ENCODE measurements around the gene MIS12. TPM values are rescaled to one million over a fixed set of nuclear protein-coding genes. Genes with fewer than 3 reads are reported as not detected.

The MIS12 gene
- total and polyA plus RNA-seq, 4 experiments from 2014 or later: 19.6 to 45.0 (median 32.0) TPM

DNA sequence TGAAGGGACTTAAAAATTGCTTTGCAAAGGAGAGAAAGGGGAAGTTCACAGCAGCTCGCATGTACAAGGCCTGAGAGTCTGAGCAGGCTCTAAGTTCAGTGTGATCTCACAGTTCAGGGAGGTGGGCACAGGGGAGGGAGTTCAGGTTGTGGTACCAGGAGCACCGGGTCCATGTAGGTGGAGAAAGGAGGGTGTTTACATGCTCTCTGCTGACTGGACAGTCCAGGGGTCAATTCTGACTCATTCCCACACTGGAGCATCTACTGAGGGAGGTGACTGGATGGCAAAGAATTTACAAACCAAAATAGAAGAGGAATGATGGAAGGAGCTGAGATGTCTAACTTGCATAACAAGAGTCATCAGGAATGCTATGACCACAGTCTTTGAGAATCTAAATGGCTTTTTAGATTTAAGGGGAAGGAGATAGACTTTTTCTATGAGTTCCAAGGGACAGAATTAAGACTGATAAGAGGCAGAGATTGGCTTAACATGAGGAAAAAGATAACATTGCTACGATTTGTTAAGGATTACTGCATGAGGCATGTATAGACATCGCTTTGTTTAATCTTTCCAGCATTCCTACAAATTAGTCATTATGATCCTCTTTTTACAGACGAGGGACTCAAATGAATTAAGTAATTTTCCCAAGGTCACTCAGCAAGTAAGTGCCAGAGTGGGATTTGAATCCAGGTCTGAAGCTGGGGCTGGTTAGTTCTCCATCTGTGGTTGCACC is 29.9 kb downstream of the MIS12 start:
- Mint-ChIP-seq H3K27me3 (no peaks in the 10 kb centered on the region), H3K36me3 (peaks cover 68% of the 10 kb centered on the region in 2 donors), H3K4me3 (no peak overlapping the region), H3K27ac (peak overlapping the region in 4 of 7 donors; percentile 23 to 89 (median 67)), H3K9me3 (no peaks in the 10 kb centered on the region), H3K4me1 (peaks cover 25 to 47% (median 36%) of the 10 kb centered on the region in 4 donors)
- no peak for DNase-seq
- intact Hi-C loops (cut with micrococcal nuclease): no loop called here
- Histone ChIP-seq H3K4me3 (ENCODE audit: low read length in 2 of 2) (no peak overlapping the region), H3K27me3 (ENCODE audit: insufficient read depth, low read length) (no peaks in the 10 kb centered on the region), H3K36me3 (ENCODE audit: insufficient read depth, low read length) (peaks cover 40% of the 10 kb centered on the region), H3K4me1 (ENCODE audit: insufficient read depth, low read length) (peaks cover 19% of the 10 kb centered on the region), H3K9me3 (ENCODE audit: control insufficient read depth in 1 of 2, low read length in 2 of 2) (no peaks in the 10 kb centered on the region), H3K27ac (ENCODE audit: low read depth, low read length) (no peak overlapping the region)
- ChIA-PET CTCF (ENCODE audit: partially characterized antibody) (no interaction called here), POLR2A (ENCODE audit: partially characterized antibody) (interaction anchor here (1.1 kb wide), 2 partner anchors 30 to 68 kb away, joined by 3 to 4 read pairs; partner anchors contain the start of genes DERL2, MIS12 and NLRP1)

DNA sequence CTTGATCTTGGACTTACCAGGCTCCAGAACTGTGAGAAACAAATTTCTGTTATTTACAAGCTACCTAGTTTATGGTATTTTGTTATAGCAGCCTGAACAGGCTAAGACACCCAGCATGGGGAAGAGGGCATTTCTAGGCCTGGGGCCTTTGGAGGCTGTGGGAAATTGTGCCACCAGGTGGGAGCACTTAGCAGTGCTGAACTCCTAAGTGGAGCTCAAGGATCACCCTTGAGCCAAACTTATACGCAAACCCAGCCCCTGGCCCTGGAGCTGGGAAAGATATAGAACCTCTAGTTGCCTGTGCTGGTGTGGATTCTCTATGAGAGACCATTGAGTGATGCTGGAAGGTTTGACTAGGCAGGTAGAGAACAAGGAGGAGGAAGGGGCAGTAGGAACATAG is 36.1 kb downstream of the MIS12 start:
- Mint-ChIP-seq H3K4me1 (peaks cover 0 to 4% (median under 1%) of the 10 kb centered on the region in 4 donors), H3K27ac (peak overlapping the region in 2 of 7 donors; percentile 38 to 64), H3K27me3 (no peaks in the 10 kb centered on the region), H3K9me3 (no peaks in the 10 kb centered on the region), H3K4me3 (no peak overlapping the region), H3K36me3 (peaks cover 54 to 82% of the 10 kb centered on the region in 2 donors)
- no peaks in the 10 kb centered on the region for H3K4me1 ChIP-seq (ENCODE audit: insufficient read depth, low read length)
- H3K27me3 ChIP-seq (ENCODE audit: insufficient read depth, low read length): no peaks in the 10 kb centered on the region
- intact Hi-C loops (cut with micrococcal nuclease): no loop called here
- ChIA-PET CTCF (ENCODE audit: partially characterized antibody) (no interaction called here), POLR2A (ENCODE audit: partially characterized antibody) (interaction anchor here (1.2 kb wide), 1 partner anchor 11 kb away, joined by 3 read pairs; no protein-coding TSS in a partner anchor)
- DNase-seq: no peak
- no peak overlapping the region for H3K27ac ChIP-seq (ENCODE audit: low read depth, low read length)
- no peak overlapping the region for H3K4me3 ChIP-seq (ENCODE audit: low read length in 2 of 2)
- H3K36me3 ChIP-seq (ENCODE audit: insufficient read depth, low read length): peaks cover 53% of the 10 kb centered on the region
- H3K9me3 ChIP-seq (ENCODE audit: control insufficient read depth in 1 of 2, low read length in 2 of 2): no peaks in the 10 kb centered on the region

DNA sequence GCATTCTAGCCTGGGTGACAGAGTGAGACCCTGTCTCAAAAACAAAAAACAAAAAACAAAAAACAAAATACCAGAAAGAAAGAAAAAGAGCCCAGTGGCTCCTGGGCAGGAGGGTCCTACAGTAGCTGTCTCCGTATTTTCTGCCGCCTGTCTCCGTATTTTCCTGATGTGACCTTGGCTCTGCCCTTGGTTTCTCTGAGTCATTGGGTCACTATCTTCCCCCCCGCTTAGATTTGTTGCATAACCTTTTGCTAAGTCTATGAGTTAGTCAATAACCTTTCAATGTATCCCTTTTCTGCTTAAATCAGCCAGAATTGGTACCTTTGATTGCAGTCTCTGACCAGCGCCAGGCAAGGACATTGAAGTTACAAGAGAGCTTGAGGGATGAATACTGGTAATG is 36.9 kb downstream of the MIS12 start:
- Histone ChIP-seq H3K27me3 (ENCODE audit: insufficient read depth, low read length) (no peaks in the 10 kb centered on the region), H3K27ac (ENCODE audit: low read depth, low read length) (no peak overlapping the region), H3K4me3 (ENCODE audit: low read length in 2 of 2) (no peak overlapping the region), H3K9me3 (ENCODE audit: control insufficient read depth in 1 of 2, low read length in 2 of 2) (no peaks in the 10 kb centered on the region), H3K4me1 (ENCODE audit: insufficient read depth, low read length) (no peaks in the 10 kb centered on the region), H3K36me3 (ENCODE audit: insufficient read depth, low read length) (peaks cover 61% of the 10 kb centered on the region)
- Mint-ChIP-seq H3K27ac (peak overlapping the region in 4 of 7 donors; percentile 15 to 40 (median 30)), H3K9me3 (no peaks in the 10 kb centered on the region), H3K27me3 (no peaks in the 10 kb centered on the region), H3K4me1 (peaks cover 0 to 4% (median under 1%) of the 10 kb centered on the region in 4 donors), H3K36me3 (peaks cover 48 to 80% of the 10 kb centered on the region in 2 donors), H3K4me3 (no peak overlapping the region)
- DNase-seq: no peak
- intact Hi-C loops (cut with micrococcal nuclease): no loop called here
- ChIA-PET CTCF (ENCODE audit: partially characterized antibody) (no interaction called here), POLR2A (ENCODE audit: partially characterized antibody) (interaction anchor here (1.2 kb wide), 1 partner anchor 10 kb away, joined by 3 read pairs; no protein-coding TSS in a partner anchor)

DNA sequence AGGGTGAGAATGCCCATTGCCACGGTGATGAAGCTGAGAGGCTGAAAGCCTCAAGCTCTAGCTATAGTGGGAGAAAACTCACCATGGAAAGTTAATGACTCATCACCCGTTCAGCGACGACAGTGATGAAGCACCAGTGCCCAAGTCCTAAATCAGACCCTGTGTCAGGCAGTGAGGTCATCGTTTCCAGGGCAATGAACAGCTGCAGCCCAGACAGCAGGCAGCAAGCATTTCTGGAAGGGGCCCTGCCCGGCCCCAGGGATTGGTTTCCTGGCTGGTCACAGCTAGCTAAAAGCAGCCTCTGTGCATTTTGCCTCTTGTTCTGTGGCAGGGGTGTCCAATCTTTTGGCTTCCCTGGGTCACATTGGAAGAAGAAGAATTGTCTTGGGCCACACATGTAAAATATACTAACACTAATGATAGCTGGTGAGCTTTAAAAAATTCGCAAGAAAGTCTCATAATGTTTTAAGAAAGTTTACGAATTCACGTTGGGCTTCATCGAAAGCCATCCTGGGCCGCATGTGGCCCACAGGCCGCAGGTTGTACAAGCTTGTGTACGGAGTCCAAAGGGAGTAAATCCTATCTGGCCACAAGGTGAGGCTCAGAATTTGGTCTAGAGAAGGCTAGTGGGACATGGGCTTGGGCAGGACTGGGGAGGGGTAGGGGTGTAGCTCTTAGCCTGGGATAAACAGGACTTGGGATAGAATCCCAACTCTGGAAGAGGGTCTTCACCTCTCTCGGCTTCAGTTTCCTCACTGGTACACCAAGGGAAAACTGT is 40.6 kb downstream of the MIS12 start:
- Mint-ChIP-seq H3K27ac (peak overlapping the region in 3 of 7 donors; percentile 17 to 60 (median 60)), H3K4me3 (no peak overlapping the region), H3K9me3 (no peaks in the 10 kb centered on the region), H3K4me1 (peaks cover 0 to 6% (median under 1%) of the 10 kb centered on the region in 4 donors), H3K36me3 (peaks cover 61 to 93% of the 10 kb centered on the region in 2 donors), H3K27me3 (no peaks in the 10 kb centered on the region)
- POLR2A ChIA-PET (ENCODE audit: partially characterized antibody): interaction anchor here (1.5 kb wide), 1 partner anchor 26 kb away, joined by 5 read pairs; a partner anchor contains a TSS
- Histone ChIP-seq H3K4me3 (ENCODE audit: low read length in 2 of 2) (no peak overlapping the region), H3K27ac (ENCODE audit: low read depth, low read length) (no peak overlapping the region), H3K4me1 (ENCODE audit: insufficient read depth, low read length) (no peaks in the 10 kb centered on the region), H3K36me3 (ENCODE audit: insufficient read depth, low read length) (peaks cover 74% of the 10 kb centered on the region), H3K9me3 (ENCODE audit: control insufficient read depth in 1 of 2, low read length in 2 of 2) (no peaks in the 10 kb centered on the region), H3K27me3 (ENCODE audit: insufficient read depth, low read length) (no peaks in the 10 kb centered on the region)
- DNase-seq: no peak
- intact Hi-C loops (cut with micrococcal nuclease): no loop called here
- CTCF ChIA-PET (ENCODE audit: partially characterized antibody): no interaction called here

DNA sequence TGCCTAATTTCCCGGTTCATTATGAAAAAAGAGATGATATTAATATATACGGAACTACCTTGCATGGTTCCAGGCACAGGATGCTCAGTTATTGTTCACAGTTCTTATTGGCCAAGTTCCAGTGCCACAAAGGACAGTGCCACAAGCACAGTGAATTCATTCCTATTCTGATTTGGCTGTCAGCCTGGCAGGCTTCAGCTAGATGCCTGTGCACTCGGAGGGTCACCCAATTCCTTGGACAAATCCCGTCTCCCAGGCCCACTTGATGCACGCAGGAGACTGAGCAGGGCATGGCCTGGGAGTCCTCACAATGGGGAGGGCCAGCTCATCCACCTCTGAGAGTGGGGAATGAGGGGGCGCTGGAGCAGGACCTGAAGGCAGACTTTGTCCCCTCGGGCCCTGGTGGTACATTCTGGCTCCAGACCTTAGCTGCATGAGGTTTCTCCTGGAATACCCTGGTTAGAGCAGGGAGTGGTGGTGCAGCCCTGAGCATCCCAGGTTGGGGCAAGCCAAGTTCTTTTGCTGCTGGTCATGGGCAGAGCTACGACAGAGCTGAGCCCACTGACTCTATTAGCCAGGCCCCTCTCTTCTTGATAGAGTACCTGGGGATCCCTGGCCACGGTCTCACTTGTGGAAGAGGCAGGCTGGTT is 41.4 kb downstream of the MIS12 start:
- CTCF ChIA-PET (ENCODE audit: partially characterized antibody): no interaction called here
- Mint-ChIP-seq H3K27ac (peak overlapping the region in 1 of 7 donors; percentile 17), H3K9me3 (no peaks in the 10 kb centered on the region), H3K4me3 (no peak overlapping the region), H3K4me1 (peaks cover 0 to 6% (median under 1%) of the 10 kb centered on the region in 4 donors), H3K27me3 (no peaks in the 10 kb centered on the region), H3K36me3 (peaks cover 63 to 93% of the 10 kb centered on the region in 2 donors)
- peaks cover 73% of the 10 kb centered on the region for H3K36me3 ChIP-seq (ENCODE audit: insufficient read depth, low read length)
- no peaks in the 10 kb centered on the region for H3K27me3 ChIP-seq (ENCODE audit: insufficient read depth, low read length)
- no peak overlapping the region for H3K27ac ChIP-seq (ENCODE audit: low read depth, low read length)
- POLR2A ChIA-PET (ENCODE audit: partially characterized antibody): interaction anchor here (1.5 kb wide), 1 partner anchor 27 kb away, joined by 5 read pairs; a partner anchor contains a TSS
- no peak for DNase-seq
- intact Hi-C loops (cut with micrococcal nuclease): no loop called here
- H3K4me1 ChIP-seq (ENCODE audit: insufficient read depth, low read length): no peaks in the 10 kb centered on the region
- no peaks in the 10 kb centered on the region for H3K9me3 ChIP-seq (ENCODE audit: control insufficient read depth in 1 of 2, low read length in 2 of 2)
- no peak overlapping the region for H3K4me3 ChIP-seq (ENCODE audit: low read length in 2 of 2)

DNA sequence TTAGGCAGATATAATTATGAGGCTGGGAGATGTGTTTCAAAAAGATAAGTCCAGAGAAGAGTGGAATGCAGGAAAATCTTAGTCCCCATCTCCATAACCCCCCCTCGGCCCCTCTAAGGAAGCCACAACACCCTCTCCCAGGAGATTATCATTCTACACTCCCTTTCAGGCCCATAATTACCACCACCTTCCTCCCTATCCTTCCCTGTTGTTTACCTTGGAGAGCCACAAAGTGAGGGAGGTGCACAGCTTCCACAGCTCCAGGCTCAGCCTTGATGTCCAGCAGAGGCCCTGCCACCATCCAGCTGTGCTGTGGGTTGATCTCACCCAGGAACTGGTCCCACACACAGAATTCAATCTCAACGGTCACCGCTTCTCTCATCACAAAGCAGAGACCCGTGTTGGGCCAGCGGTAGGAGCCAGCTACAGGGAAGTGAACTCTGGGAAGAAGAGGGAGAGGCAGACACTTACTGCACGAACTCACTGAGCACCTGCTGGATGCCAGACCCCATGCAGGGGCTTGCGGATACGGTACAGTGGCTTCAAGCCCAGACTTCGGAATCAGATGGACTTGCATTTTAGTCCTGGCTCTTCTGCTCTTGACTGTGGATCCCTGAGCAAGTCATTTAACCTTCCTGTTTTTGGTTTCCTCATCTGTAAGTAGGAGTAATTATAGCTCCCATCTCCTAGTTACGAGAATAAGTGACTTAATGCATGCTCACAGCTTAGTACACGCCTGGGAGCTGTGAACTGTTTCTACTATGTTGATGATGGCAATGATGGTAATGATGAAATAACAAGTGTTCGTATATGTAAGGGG is 44.1 kb downstream of the MIS12 start:
- H3K36me3 ChIP-seq (ENCODE audit: insufficient read depth, low read length): peaks cover 65% of the 10 kb centered on the region
- intact Hi-C loops (cut with micrococcal nuclease): no loop called here
- H3K27ac ChIP-seq (ENCODE audit: low read depth, low read length): no peak overlapping the region
- H3K4me1 ChIP-seq (ENCODE audit: insufficient read depth, low read length): no peaks in the 10 kb centered on the region
- ChIA-PET POLR2A (ENCODE audit: partially characterized antibody) (interaction anchor here (0.6 kb wide), 1 partner anchor 878 kb away, joined by 3 read pairs; no protein-coding TSS in a partner anchor), CTCF (ENCODE audit: partially characterized antibody) (no interaction called here)
- Mint-ChIP-seq H3K9me3 (no peaks in the 10 kb centered on the region), H3K4me1 (peaks cover 0 to 6% (median under 1%) of the 10 kb centered on the region in 4 donors), H3K36me3 (peaks cover 62 to 91% of the 10 kb centered on the region in 2 donors), H3K4me3 (no peak overlapping the region), H3K27ac (peak overlapping the region in 2 of 7 donors; percentile 32 to 47), H3K27me3 (no peaks in the 10 kb centered on the region)
- no peak for DNase-seq
- H3K27me3 ChIP-seq (ENCODE audit: insufficient read depth, low read length): no peaks in the 10 kb centered on the region
- H3K4me3 ChIP-seq (ENCODE audit: low read length in 2 of 2): no peak overlapping the region
- no peaks in the 10 kb centered on the region for H3K9me3 ChIP-seq (ENCODE audit: control insufficient read depth in 1 of 2, low read length in 2 of 2)
